ENCODE results near the gene SESN3.

SESN3 gene

GRCh38 chr11:95147364-95147905, 83.6 kb downstream of the SESN3 start:
- TF ChIP-seq CTCF (IDR thresholded peaks at IDR 0.05; ENCODE audit: low read length): no peak
- no peak for TF ChIP-seq EZH2 (IDR thresholded peaks at IDR 0.05; ENCODE audit: borderline replicate concordance, low read length)
- Histone ChIP-seq H3K4me2 (ENCODE audit: low read length) (no peak overlapping the region), H3K4me1 (ENCODE audit: insufficient read depth, low read length, severe bottlenecking) (peaks cover 10% of the 10 kb centered on the region), H2AFZ (ENCODE audit: low read length) (no peak overlapping the region), H3K27ac (ENCODE audit: low read depth, low read length, poor library complexity, severe bottlenecking) (no peak overlapping the region), H3K9me3 (ENCODE audit: low read length) (no peaks in the 10 kb centered on the region), H3K36me3 (ENCODE audit: insufficient read depth, low read length) (no peaks in the 10 kb centered on the region), H3F3A (ENCODE audit: insufficient read depth, low read length) (no peaks in the 10 kb centered on the region), H3K9ac (ENCODE audit: low read length) (no peak overlapping the region), H4K20me1 (ENCODE audit: insufficient read depth, low read length) (no peaks in the 10 kb centered on the region), H3K9me2 (ENCODE audit: low read depth, low read length) (no peaks in the 10 kb centered on the region), H3K27me3 (ENCODE audit: insufficient read depth, low read length) (no peaks in the 10 kb centered on the region; the same call in 1 of the 2 replicates), H3K4me3 (ENCODE audit: low read depth, low read length, poor library complexity, severe bottlenecking) (no peak overlapping the region), H3K79me2 (ENCODE audit: insufficient read depth, low read length) (no peaks in the 10 kb centered on the region)

- Histone ChIP-seq H3K27me3 (ENCODE audit: insufficient read depth, low read length) (no peaks in the 10 kb centered on the region; the same call in 1 of the 2 replicates), H3K9ac (ENCODE audit: low read length) (no peak overlapping the region), H4K20me1 (ENCODE audit: insufficient read depth, low read length) (no peaks in the 10 kb centered on the region), H3K9me3 (ENCODE audit: low read length) (no peaks in the 10 kb centered on the region), H3K36me3 (ENCODE audit: insufficient read depth, low read length) (no peaks in the 10 kb centered on the region), H3K9me2 (ENCODE audit: low read depth, low read length) (no peaks in the 10 kb centered on the region), H3K4me3 (ENCODE audit: low read depth, low read length, poor library complexity, severe bottlenecking) (no peak overlapping the region), H3K27ac (ENCODE audit: low read depth, low read length, poor library complexity, severe bottlenecking) (no peak overlapping the region), H3F3A (ENCODE audit: insufficient read depth, low read length) (no peaks in the 10 kb centered on the region), H3K4me2 (ENCODE audit: low read length) (no peak overlapping the region), H3K4me1 (ENCODE audit: insufficient read depth, low read length, severe bottlenecking) (peaks cover 1% of the 10 kb centered on the region), H3K79me2 (ENCODE audit: insufficient read depth, low read length) (no peaks in the 10 kb centered on the region), H2AFZ (ENCODE audit: low read length) (no peak overlapping the region)
- TF ChIP-seq CTCF (IDR thresholded peaks at IDR 0.05; ENCODE audit: low read length): no peak
- TF ChIP-seq EZH2 (IDR thresholded peaks at IDR 0.05; ENCODE audit: borderline replicate concordance, low read length): no peak
Observed at GRCh38 chr11:95145430-95146060, 85.5 kb downstream of the SESN3 start.

- Histone ChIP-seq H4K20me1 (ENCODE audit: insufficient read depth, low read length) (no peaks in the 10 kb centered on the region), H3K9ac (ENCODE audit: low read length) (no peak overlapping the region), H3K4me2 (ENCODE audit: low read length) (no peak overlapping the region), H3K27ac (ENCODE audit: low read depth, low read length, poor library complexity, severe bottlenecking) (no peak overlapping the region), H2AFZ (ENCODE audit: low read length) (no peak overlapping the region), H3K4me1 (ENCODE audit: insufficient read depth, low read length, severe bottlenecking) (no peaks in the 10 kb centered on the region), H3K4me3 (ENCODE audit: low read depth, low read length, poor library complexity, severe bottlenecking) (no peak overlapping the region), H3K9me2 (ENCODE audit: low read depth, low read length) (no peaks in the 10 kb centered on the region), H3K9me3 (ENCODE audit: low read length) (no peaks in the 10 kb centered on the region), H3K27me3 (ENCODE audit: insufficient read depth, low read length) (no peaks in the 10 kb centered on the region; the same call in 1 of the 2 replicates), H3K36me3 (ENCODE audit: insufficient read depth, low read length) (no peaks in the 10 kb centered on the region), H3F3A (ENCODE audit: insufficient read depth, low read length) (no peaks in the 10 kb centered on the region), H3K79me2 (ENCODE audit: insufficient read depth, low read length) (no peaks in the 10 kb centered on the region)
- no peak for TF ChIP-seq EZH2 (IDR thresholded peaks at IDR 0.05; ENCODE audit: borderline replicate concordance, low read length)
- TF ChIP-seq CTCF (IDR thresholded peaks at IDR 0.05; ENCODE audit: low read length): no peak
Observed at GRCh38 chr11:95144313-95145235, 86.4 kb downstream of the SESN3 start.
